GM12873 (cell line): ENCODE measurements around the gene TAF3.

Experiments
- CTCF ChIP-seq: IDR thresholded peaks from 2 replicates; pipeline ENCODE4 v1.5.1; 2012; ENCODE audit warnings: low read depth, mild to moderate bottlenecking, moderate library complexity, low read length, control low read depth; ENCODE audit not compliant: insufficient read depth; ENCODE audit errors: missing control alignments

The TAF3 gene

GRCh38 chr10:7969623-7970022 lies 151.3 kb downstream of the TAF3 start:
- TF ChIP-seq CTCF: no peak

GRCh38 chr10:7971949-7972348 lies 153.6 kb downstream of the TAF3 start:
- no peak for TF ChIP-seq CTCF

- TF ChIP-seq CTCF: no peak
Observed at GRCh38 chr10:7972367-7972766, 154.1 kb downstream of the TAF3 start.

- no peak for TF ChIP-seq CTCF
Observed at GRCh38 chr10:7980196-7980595, 161.9 kb downstream of the TAF3 start.

GRCh38 chr10:7982727-7983126 lies 164.4 kb downstream of the TAF3 start:
- no peak for TF ChIP-seq CTCF

GRCh38 chr10:7984325-7984724 lies 166.0 kb downstream of the TAF3 start:
- TF ChIP-seq CTCF: no peak

GRCh38 chr10:7984896-7985295 lies 166.6 kb downstream of the TAF3 start:
- no peak for TF ChIP-seq CTCF

GRCh38 chr10:7986851-7987250 lies 168.5 kb downstream of the TAF3 start:
- no peak for TF ChIP-seq CTCF
